ACHN (cell line): ENCODE results near the gene ADCY10.

Experiments used
- DNase-seq: peaks from one replicate; pipeline ENCODE4 v3.0.0-alpha.2; 2015
- in situ Hi-C: cut with HindIII; loops from 2 replicates; pipeline ENCODE4 v1.10.0; 2017; ENCODE audit warnings: low sequenced_read_pairs, low pct_ligation_motif_present, low pct_unique_long_range_greater_than_20kb

The ADCY10 gene

GRCh38 chr1:167798952-167799351 lies 115.0 kb downstream of the ADCY10 start:
- peak; percentile 29 for DNase-seq
- in situ Hi-C loops = no loop called here

GRCh38 chr1:167797015-167797414 lies 116.9 kb downstream of the ADCY10 start:
- peak; percentile 98 for DNase-seq
- in situ Hi-C loops = no loop called here

- in situ Hi-C loops = no loop called here
- DNase-seq = peak; percentile 33
These were observed 117.9 kb downstream of the ADCY10 start for GRCh38 chr1:167795810-167796740.

DNA sequence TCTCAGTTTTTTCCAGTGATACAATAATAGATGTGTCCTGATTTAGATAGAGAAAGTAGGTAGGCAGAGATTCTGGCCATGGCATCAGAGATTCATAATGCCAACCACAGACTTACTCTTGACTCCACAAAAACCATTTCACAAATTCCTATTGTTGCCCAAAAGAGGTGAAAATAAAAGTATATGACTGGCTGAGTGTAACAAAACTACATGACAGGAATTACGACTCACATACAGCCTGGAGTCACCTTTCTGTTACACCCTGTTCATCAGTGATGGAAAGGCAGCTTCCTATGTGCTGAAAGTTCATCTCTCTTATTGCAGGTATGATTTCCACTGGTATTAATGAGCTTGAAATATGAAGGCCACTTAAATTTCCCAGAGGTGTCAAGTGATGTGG lies 119.9 kb downstream of the ADCY10 start:
- no peak for DNase-seq
- in situ Hi-C loops = no loop called here

DNA sequence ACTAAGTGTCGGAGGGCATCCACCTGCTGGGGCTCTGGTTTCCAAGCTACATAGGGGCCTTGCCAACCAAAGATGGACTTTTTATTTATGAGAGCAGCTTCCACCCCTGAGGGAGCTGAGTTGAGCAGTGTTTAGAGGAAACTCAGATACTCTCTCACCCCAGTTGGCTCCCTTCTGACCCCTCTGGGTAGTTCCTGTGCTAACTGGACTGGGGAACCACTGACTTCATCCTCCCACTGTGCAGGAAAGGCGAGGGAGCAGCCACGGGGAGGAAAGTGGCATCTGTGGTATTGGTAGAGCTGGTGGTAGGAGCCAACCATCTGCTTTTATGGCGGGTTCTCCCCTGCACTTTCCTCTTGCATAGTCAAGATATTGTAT lies 121.8 kb downstream of the ADCY10 start:
- no peak for DNase-seq
- in situ Hi-C loops = no loop called here

DNA sequence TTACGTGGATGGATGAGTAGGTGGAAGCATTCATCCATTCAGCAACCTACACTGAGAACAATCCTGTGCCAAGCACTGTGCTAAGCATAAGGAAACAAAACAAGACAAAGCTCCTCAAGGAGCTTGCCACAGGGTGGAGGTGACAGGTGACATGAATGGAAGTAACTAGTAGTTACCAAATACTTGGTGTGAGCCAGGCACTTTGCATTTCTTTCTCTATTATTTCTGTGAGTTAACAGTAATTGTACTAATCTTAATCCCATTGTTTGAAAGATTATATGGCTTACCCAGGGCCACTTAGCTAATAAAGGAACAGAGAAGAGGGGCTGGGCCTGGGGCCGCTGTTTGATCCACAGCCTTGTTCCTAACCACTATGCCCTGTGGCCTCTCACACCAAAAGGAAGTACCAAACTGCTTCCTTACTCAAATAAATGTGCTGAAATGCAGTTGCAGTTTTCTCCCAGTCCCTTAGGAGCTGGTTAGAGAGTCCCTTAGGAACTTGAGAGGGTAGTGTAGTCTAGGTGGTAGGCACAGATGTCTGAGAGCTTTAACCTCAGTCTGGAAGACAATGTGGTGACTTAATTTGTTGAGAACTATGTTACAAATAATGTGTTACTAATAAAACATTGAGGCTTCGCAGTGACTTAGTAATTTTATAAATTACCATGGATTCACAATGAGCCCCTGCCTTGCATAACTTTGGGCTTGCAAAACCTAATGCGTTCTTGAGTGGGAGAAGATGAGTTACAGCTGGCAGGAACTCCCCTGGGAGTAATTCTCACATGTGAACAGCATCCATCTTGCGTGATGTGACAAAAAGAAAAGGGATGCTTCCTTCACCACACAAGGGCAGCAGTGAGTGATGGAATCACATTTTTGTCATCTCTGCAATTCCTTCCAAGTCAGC lies 122.4 kb downstream of the ADCY10 start:
- in situ Hi-C loops = no loop called here

GRCh38 chr1:167790117-167790516 lies 123.8 kb downstream of the ADCY10 start:
- in situ Hi-C loops = no loop called here
- DNase-seq = no peak

More for the DNA sequence above, 122.4 kb downstream of the ADCY10 start:
- DNase-seq = peak; percentile 73

DNA sequence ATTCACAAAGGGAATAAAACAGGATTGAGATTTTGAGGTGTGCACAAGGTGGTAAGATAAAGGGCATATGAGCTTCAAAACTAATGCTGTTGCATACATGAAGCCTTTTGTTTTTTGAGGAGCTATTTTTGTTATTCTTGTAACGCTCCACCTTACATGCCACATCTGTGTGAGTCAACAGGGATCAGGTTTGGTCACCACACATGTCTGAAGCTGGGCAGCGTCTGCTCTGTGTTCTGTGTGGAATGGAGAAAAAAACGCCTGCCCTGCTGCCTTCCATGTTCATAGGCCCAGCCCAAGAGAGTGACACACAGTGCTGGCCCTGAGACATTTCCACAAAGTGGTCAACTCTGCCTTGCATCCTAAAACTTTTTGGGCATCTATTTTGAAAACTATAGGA lies 124.4 kb downstream of the ADCY10 start:
- DNase-seq = no peak
- in situ Hi-C loops = no loop called here

- no peak for DNase-seq
- in situ Hi-C loops = no loop called here
These were observed 127.4 kb downstream of the ADCY10 start for GRCh38 chr1:167786502-167786901.

DNA sequence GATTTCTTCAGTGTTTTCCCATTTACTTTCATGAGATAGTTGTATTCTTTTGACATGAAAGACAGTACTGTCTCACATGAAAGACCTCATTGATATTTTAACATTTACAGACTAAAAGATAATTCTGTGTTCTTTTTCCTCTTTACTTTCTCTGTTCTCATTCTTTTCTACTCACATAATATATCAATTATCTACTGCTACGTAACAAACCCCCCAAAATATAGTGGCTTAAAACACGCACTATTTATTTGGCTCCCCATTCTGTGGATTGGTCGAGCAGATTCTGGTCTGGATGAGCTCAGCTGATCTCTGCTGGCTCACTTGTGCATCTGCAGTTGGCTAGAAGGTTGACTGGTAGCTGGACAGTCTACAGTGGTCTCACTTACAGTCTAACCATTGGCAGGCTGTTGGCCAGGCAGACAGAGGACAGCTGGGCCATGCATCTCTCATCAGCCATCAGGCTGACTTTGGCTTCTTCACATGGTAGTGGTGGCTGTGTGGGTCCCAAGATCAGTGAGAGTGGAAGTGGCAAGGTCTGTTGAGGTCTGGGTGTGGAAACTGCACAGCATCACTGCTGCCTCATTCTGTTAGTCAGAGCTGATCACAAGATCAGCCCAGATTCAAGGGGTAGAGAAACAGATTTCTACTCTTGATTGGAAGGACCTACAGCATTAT lies 128.9 kb downstream of the ADCY10 start:
- no peak for DNase-seq
- in situ Hi-C loops = no loop called here

DNA sequence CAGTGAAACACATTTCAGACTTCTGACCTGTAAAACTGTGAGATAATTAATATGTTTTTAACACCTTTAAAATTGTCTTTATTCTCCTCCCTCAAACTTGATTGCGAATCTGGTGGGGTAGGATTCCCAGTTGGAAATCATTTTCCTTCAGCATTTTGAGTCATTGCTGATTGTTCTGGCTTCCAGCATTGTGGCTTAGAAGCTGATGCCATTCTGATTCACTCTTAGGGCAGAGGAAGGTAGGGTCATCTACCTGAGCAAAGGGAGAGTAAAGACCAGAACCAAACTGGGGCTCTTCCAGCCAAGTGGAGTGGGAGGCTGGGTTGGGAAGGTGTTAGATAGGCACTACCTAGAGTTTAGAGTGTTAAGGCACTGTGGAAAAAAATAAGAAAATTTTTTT lies 131.0 kb downstream of the ADCY10 start:
- in situ Hi-C loops = no loop called here
- no peak for DNase-seq

DNA sequence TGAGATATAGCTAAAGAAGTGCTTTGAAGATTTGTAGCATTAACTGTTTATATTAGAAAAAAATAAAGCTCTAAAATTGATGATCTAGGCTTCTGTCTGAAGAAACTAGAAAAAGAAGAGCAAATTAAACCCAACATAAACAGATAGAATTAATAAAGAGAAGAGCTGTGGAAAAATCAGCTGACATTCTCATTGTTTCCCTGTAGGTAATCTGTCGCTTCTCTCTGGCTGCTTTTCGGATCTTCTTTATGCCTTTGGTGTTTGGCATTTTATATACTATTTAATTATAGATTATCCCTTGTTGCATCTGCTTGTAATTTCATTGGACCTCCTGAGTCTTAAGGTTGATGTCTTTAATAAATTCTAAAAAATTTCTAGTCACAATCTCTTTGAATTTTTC lies 132.4 kb downstream of the ADCY10 start:
- DNase-seq = no peak
- in situ Hi-C loops = no loop called here

- no peak for DNase-seq
- in situ Hi-C loops = no loop called here
These were observed 136.7 kb downstream of the ADCY10 start for GRCh38 chr1:167777269-167777650.

- in situ Hi-C loops = no loop called here
- DNase-seq = no peak
These were observed 137.2 kb downstream of the ADCY10 start for GRCh38 chr1:167776616-167777268.

- in situ Hi-C loops = no loop called here
- no peak for DNase-seq
These were observed 137.8 kb downstream of the ADCY10 start for GRCh38 chr1:167776151-167776550.

- no peak for DNase-seq
- in situ Hi-C loops = no loop called here
These were observed 138.8 kb downstream of the ADCY10 start for GRCh38 chr1:167775178-167775577.

- in situ Hi-C loops = no loop called here
- no peak for DNase-seq
These were observed 139.2 kb downstream of the ADCY10 start for GRCh38 chr1:167774710-167775109.

DNA sequence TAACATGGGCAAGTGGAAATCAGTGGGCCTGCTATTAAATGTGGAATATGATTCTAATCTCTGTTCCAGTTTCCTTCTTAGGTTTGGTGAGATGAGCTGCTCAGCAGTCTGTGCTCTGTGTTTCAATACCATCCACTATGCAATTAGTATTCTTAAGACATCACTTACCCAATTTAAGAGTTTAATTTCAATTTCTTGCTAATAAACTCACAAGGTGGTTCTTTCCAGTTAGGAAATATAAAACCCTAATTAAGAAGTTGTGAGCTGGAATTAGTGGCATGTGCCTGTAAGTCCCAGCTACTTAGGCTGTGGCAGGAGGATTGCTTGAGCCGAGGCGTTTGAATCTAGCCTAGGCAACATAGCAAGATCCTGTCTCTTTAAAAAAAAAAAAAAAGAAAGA lies 140.4 kb downstream of the ADCY10 start:
- no peak for DNase-seq
- in situ Hi-C loops = no loop called here
